Ishikawa (cell line): ENCODE results near the gene MBNL1.

Experiments used
- REST ChIP-seq: IDR thresholded peaks from 2 replicates; pipeline ENCODE4 v1.6.1; 2012; ENCODE audit warnings: low read depth, mild to moderate bottlenecking
- YY1 ChIP-seq: IDR thresholded peaks from 2 replicates; pipeline ENCODE4 v1.6.1; 2012; ENCODE audit warnings: low read depth
- TF ChIP-seq, protein P1 (sequence below): IDR thresholded peaks from 2 replicates; pipeline ENCODE4 v1.6.1; 2012

DNA sequence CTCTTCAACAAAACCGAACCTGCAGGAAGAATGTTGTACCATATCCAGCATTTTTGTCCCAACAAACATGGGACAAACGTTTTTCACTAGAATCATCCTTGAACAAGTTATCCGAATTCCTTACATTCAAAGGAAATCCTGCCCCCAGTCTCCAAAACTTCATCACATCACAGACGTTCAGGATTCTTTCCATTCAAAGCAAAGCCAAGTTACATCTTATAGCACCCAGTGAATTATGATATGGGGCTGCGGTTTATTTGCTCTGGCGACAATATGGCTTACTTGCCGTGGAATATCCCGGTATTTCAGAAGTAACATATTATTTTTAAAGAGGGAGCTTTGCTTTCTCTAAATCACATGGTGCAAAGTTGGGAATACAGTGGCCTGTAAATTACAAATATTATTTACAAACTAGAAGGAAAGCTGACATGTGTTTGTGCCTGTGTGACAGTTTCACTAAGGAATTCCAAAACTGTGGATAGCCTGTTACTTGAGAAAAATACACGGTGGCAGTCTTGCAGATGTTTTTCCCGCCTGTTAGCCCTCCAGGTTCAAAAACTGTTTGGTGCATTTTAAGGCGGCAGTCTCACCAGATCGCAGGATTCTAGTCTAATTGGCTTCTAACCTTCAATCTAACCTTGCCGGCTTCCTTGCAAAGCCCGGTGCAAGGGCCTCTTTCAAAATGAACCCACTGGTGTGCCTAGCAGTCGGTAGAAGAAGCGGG is 736 bp upstream of the MBNL1 start:
- no peak for TF ChIP-seq REST
- TF ChIP-seq, protein P1, sequence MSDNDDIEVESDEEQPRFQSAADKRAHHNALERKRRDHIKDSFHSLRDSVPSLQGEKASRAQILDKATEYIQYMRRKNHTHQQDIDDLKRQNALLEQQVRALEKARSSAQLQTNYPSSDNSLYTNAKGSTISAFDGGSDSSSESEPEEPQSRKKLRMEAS: no peak
- no peak for TF ChIP-seq YY1
